ENCODE data around the gene UBE2J2. TPM values are rescaled to one million over a fixed set of nuclear protein-coding genes. Genes with fewer than 3 reads are reported as not detected.

Gene UBE2J2
- total and polyA plus RNA-seq, 2 of the 4 experiments (the other 2 are of a cell fraction) = 20.6 to 67.5 TPM

DNA sequence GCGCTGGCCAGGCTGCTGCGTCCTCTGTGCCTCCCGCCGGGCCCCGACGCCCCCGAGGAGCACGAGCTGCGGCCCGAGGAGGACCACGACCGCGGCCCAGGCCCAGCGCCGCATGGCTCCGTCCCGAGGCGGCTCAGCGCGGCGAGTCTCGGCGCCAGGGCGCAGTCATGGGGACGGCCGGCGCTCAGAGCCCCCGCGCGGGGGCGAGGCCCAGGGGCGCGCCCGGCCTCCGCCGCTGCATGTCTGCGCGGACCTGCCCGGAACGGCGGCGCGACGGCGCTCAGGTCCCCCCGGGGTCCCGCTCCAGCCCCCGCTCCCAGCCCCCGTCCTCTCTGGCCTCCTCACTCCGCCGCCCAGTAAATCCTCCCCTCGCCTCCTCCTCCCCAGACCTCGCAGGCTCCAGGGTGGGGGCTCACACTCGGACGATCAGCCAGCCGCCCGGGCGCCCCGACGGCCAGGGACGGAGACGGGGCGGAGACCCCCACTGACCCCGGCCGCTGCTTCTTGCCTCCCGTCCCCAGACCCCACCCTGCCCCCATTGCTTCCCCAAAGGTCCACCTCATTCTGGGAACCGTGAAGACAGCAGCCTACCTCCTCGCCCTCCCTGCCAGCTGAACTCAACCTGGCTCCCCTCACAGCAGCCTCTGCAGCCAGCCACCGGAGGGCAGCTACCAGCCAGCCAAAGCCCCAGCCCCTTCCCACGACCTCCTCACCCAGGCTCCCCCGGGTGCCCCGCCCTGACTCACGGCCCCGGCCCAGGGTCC is 26.9 kb downstream of the UBE2J2 start, which contains the start of gene C1QTNF12:
Gene C1QTNF12 (minus strand): TSS at position 146 of the 764 bp plus-strand sequence. CDS start 32 bp downstream, at position 114.
- Histone ChIP-seq H3K4me3 (ENCODE audit: insufficient read depth, low read depth, low read length) (no peak within 1 kb of the TSS), H3K4me2 (ENCODE audit: low read depth, low read length) (no peak within 1 kb of the TSS)

More for the DNA sequence above, 26.9 kb downstream of the UBE2J2 start, which contains the start of gene C1QTNF12:
- Histone ChIP-seq H4K8ac (ENCODE audit: low read depth in 2 of 2, low read length in 2 of 2) (no peak within 1 kb of the TSS), H2BK15ac (ENCODE audit: low read depth, low read length) (no peak within 1 kb of the TSS; the same call in 2 of the 3 replicates), H3K79me1 (ENCODE audit: low read depth in 1 of 2, low read length in 2 of 2) (no peaks in the 10 kb centered on the region; a peak in 1 of 4 replicates), H3K27me3 (ENCODE audit: control insufficient read depth, insufficient read depth, low read length) (no peaks in the 10 kb centered on the region), H3K4me1 (ENCODE audit: control insufficient read depth, insufficient read depth, low read length) (peaks cover 13% of the 10 kb centered on the region), H4K91ac (ENCODE audit: insufficient read depth, low read depth, low read length) (no peak within 1 kb of the TSS), H2BK5ac (ENCODE audit: low read depth, low read length, poor library complexity, severe bottlenecking) (no peak within 1 kb of the TSS), H3K4ac (ENCODE audit: low read depth, low read length) (no peak within 1 kb of the TSS), H2BK20ac (ENCODE audit: low read depth, low read length) (no peak within 1 kb of the TSS), H3K9me3 (ENCODE audit: control insufficient read depth, insufficient read depth, low read length) (no peaks in the 10 kb centered on the region), H2AK5ac (ENCODE audit: low read depth, low read length) (no peak within 1 kb of the TSS; the same call in 1 of the 2 replicates), H2AFZ (replicated peaks; ENCODE audit: low read length, poor library complexity) (no peak within 1 kb of the TSS), H3K27ac (ENCODE audit: insufficient read depth, low read length) (no peak within 1 kb of the TSS), H3K23ac (ENCODE audit: low read depth, low read length) (no peak within 1 kb of the TSS), H4K20me1 (ENCODE audit: insufficient read depth, low read length) (no peaks in the 10 kb centered on the region; the same call in 1 of the 2 replicates), H3K18ac (ENCODE audit: low read depth, low read length) (no peak within 1 kb of the TSS), H3K56ac (ENCODE audit: extremely low read depth, insufficient read depth, low read length) (no peak within 1 kb of the TSS), H3K14ac (replicated peaks; ENCODE audit: low read depth, low read length) (no peak within 1 kb of the TSS), H3K9ac (ENCODE audit: low read depth, low read length) (no peak within 1 kb of the TSS), H2AK9ac (replicated peaks; ENCODE audit: low read depth, low read length, poor library complexity) (no peak within 1 kb of the TSS), H3K9me1 (ENCODE audit: insufficient read depth, low read length) (no peaks in the 10 kb centered on the region), H2BK120ac (ENCODE audit: low read depth, low read length) (no peak within 1 kb of the TSS), H3K36me3 (ENCODE audit: control insufficient read depth, insufficient read depth, low read length) (peaks cover 9% of the 10 kb centered on the region; the same call in 1 of the 2 replicates), H4K5ac (ENCODE audit: low read depth, low read length) (no peak within 1 kb of the TSS)
- ChIA-PET POLR2A (ENCODE audit: unreplicated experiment) (no interaction called here), CTCF (no interaction called here)
- ATAC-seq (ENCODE audit: low read depth) (no peak; the same call in 1 of the 2 replicates), DNase-seq (no peak)
- intact Hi-C loops (cut with micrococcal nuclease) = no loop called here
- 31% methylated on average over 33 of the region's 74 CpGs; no CpG with 5 or more reads in 1 of the 2 experiments for WGBS, 2 experiments (ENCODE audit: extremely low coverage in 2 of 2, insufficient read length in 1 of 2)
- dilution Hi-C loops (cut with HindIII; ENCODE audit: low sequenced_read_pairs, unreplicated experiment) = no loop called here
- TF ChIP-seq, protein P1, sequence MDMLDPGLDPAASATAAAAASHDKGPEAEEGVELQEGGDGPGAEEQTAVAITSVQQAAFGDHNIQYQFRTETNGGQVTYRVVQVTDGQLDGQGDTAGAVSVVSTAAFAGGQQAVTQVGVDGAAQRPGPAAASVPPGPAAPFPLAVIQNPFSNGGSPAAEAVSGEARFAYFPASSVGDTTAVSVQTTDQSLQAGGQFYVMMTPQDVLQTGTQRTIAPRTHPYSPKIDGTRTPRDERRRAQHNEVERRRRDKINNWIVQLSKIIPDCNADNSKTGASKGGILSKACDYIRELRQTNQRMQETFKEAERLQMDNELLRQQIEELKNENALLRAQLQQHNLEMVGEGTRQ (IDR thresholded peaks at IDR 0.05; ENCODE audit: low read depth, low read length) = no peak
- no peak for TF ChIP-seq RFX5 (IDR thresholded peaks at IDR 0.05; ENCODE audit: low read depth, low read length)
- BruUV-seq (replicated peaks) = no TSS peak
- in situ Hi-C loops (cut with MboI; ENCODE audit: low sequenced_read_pairs) = no loop called here

Measured in IMR-90 (cell line).